GM12801 (cell line): Measurements from ENCODE around the gene CLPTM1.

Source experiments
- CTCF ChIP-seq: IDR thresholded peaks from one replicate; pipeline ENCODE4 v1.5.1; 2011; ENCODE audit warnings: control low read depth; ENCODE audit not compliant: insufficient read length; ENCODE audit errors: extremely low read depth

The CLPTM1 gene

GRCh38 chr19:44951179-44952159, 3.7 kb upstream of the CLPTM1 start:
- TF ChIP-seq CTCF: no peak

GRCh38 chr19:44954278-44954648, 917 bp upstream of the CLPTM1 start:
- no peak for TF ChIP-seq CTCF

- TF ChIP-seq CTCF: no peak
Observed at GRCh38 chr19:44955505-44956439, 592 bp downstream of the CLPTM1 start.

- TF ChIP-seq CTCF: no peak
Observed at GRCh38 chr19:44957526-44957925, 2.3 kb downstream of the CLPTM1 start.

GRCh38 chr19:44958090-44958489, 2.9 kb downstream of the CLPTM1 start:
- no peak for TF ChIP-seq CTCF

GRCh38 chr19:44959691-44960090, 4.5 kb downstream of the CLPTM1 start:
- TF ChIP-seq CTCF: no peak
